PC-9 (cell line): ENCODE measurements around the gene CTLA4.

Experiments used
- CTCF ChIP-seq: fragments of 200-600 bp; sonication (generic); conservative IDR thresholded peaks from 2 replicates; pipeline ENCODE4 v1.6.1; 2017; ENCODE audit warnings: mixed run types, antibody characterized with exemption, mild to moderate bottlenecking, moderate library complexity
- EZH2 ChIP-seq: fragments of 200-600 bp; sonication (generic); IDR thresholded peaks from 2 replicates; pipeline ENCODE4 v1.8.0; 2017; ENCODE audit warnings: antibody characterized with exemption, low read depth

- peak; percentile 74 for TF ChIP-seq CTCF
- no peak for TF ChIP-seq EZH2
Observed at GRCh38 chr2:203909261-203909967, 41.8 kb downstream of the CTLA4 start.
